SK-N-SH (cell line): ENCODE data around the gene RMDN2.

Source experiments
- CTCF ChIP-seq: fragments of 200-600 bp; sonication (generic); IDR thresholded peaks from 2 replicates; pipeline ENCODE4 v1.6.1; 2017; ENCODE audit warnings: antibody characterized with exemption, mild to moderate bottlenecking, moderate library complexity
- GABPA ChIP-seq: IDR thresholded peaks from 2 replicates; pipeline ENCODE4 v1.4.0; 2012; ENCODE audit warnings: low read depth, mild to moderate bottlenecking
- JUND ChIP-seq: IDR thresholded peaks from 2 replicates; pipeline ENCODE4 v1.4.0; 2012
- MAX ChIP-seq: IDR thresholded peaks from 2 replicates; pipeline ENCODE4 v1.4.0; 2012; ENCODE audit warnings: low read depth
- SIN3A ChIP-seq: IDR thresholded peaks from 2 replicates; pipeline ENCODE4 v1.6.1; 2012; ENCODE audit warnings: low read depth, mild to moderate bottlenecking, low read length, moderate library complexity, borderline replicate concordance
- SMC3 ChIP-seq: IDR thresholded peaks from 2 replicates; pipeline ENCODE4 v1.6.1; 2012; ENCODE audit warnings: low read depth, low read length, improper control_type of control experiment

- no peak for TF ChIP-seq SMC3
- TF ChIP-seq CTCF: no peak
- no peak for TF ChIP-seq JUND
- TF ChIP-seq GABPA: no peak
- no peak for TF ChIP-seq SIN3A
- TF ChIP-seq MAX: no peak
Measured at GRCh38 chr2:37973615-37974353, 48.7 kb downstream of the RMDN2 start.
